ENCODE data around the gene KLHL34.

KLHL34 gene

DNA sequence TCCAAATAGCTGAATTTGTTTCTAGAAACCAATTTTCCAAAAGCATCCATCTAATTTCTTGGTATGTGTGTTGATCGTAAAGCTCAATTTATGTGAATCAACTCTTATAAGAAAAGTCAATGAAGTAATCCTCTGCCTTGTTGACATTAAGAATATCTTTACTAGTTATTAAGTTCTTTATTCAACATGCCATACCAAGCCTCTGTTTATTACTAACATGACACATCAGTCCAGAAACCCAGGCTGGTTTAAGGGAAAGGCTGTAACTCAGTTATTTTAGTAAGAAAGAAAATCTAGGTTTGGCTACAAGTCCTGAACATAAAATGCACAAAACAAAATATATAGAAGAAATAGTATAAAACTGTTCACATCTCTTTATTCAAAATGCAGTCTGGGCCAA lies 48.0 kb downstream of the KLHL34 start:
- Histone ChIP-seq H3K27me3 (ENCODE audit: insufficient read depth, low read length, poor library complexity, severe bottlenecking) (no peaks in the 10 kb centered on the region), H3K9ac (ENCODE audit: low read depth, low read length, poor library complexity, severe bottlenecking) (no peak overlapping the region), H3K4me1 (ENCODE audit: insufficient read depth, low read length, poor library complexity, severe bottlenecking) (no peaks in the 10 kb centered on the region), H4K20me1 (ENCODE audit: insufficient read depth, low read length, poor library complexity, severe bottlenecking) (no peaks in the 10 kb centered on the region), H3K36me3 (ENCODE audit: insufficient read depth, low read length) (no peaks in the 10 kb centered on the region), H3K9me3 (ENCODE audit: insufficient read depth, low read depth, low read length) (no peaks in the 10 kb centered on the region), H3K4me3 (ENCODE audit: low read length, poor library complexity, severe bottlenecking) (no peak overlapping the region), H3K79me2 (ENCODE audit: insufficient read depth, low read length) (no peaks in the 10 kb centered on the region), H3K4me2 (ENCODE audit: low read depth, low read length, poor library complexity, severe bottlenecking) (no peak overlapping the region), H3K9me2 (replicated peaks; ENCODE audit: low read depth, low read length) (no peaks in the 10 kb centered on the region), H2AFZ (ENCODE audit: low read length) (no peak overlapping the region), H3F3A (ENCODE audit: low read depth) (no peaks in the 10 kb centered on the region)
- no peak for TF ChIP-seq CTCF (conservative IDR thresholded peaks at IDR 0.05; ENCODE audit: low read length)
- TF ChIP-seq EZH2phosphoT487 (IDR thresholded peaks at IDR 0.05; ENCODE audit: borderline replicate concordance) = no peak

DNA sequence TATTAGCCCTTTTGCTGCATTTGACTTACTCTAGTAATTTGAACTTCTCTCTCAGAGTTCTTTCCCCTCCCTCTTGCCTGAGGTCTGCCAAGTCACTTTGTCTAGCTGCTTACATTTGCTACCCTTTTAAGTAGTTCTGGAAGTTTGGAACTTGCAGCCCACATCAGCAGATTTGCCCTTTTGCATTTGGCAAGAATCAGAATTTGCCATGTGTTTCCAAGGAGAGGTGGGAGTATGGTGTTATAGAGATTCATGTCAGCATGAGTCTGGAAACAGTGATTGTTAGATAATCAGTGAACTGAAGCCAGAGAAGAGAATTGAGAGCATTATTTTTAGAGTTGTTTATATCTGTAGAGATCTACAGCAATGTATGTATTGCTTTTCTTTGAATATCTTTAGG lies 52.1 kb downstream of the KLHL34 start:
- Histone ChIP-seq H3K9ac (ENCODE audit: low read depth, low read length, poor library complexity, severe bottlenecking) (no peak overlapping the region), H3K4me2 (ENCODE audit: low read depth, low read length, poor library complexity, severe bottlenecking) (no peak overlapping the region), H2AFZ (ENCODE audit: low read length) (no peak overlapping the region), H3K9me2 (replicated peaks; ENCODE audit: low read depth, low read length) (no peaks in the 10 kb centered on the region), H3K4me1 (ENCODE audit: insufficient read depth, low read length, poor library complexity, severe bottlenecking) (no peaks in the 10 kb centered on the region), H3K4me3 (ENCODE audit: low read length, poor library complexity, severe bottlenecking) (no peak overlapping the region), H4K20me1 (ENCODE audit: insufficient read depth, low read length, poor library complexity, severe bottlenecking) (no peaks in the 10 kb centered on the region), H3K27me3 (ENCODE audit: insufficient read depth, low read length, poor library complexity, severe bottlenecking) (no peaks in the 10 kb centered on the region), H3K79me2 (ENCODE audit: insufficient read depth, low read length) (no peaks in the 10 kb centered on the region), H3F3A (ENCODE audit: low read depth) (no peaks in the 10 kb centered on the region), H3K36me3 (ENCODE audit: insufficient read depth, low read length) (no peaks in the 10 kb centered on the region), H3K9me3 (ENCODE audit: insufficient read depth, low read depth, low read length) (no peaks in the 10 kb centered on the region)
- TF ChIP-seq CTCF (conservative IDR thresholded peaks at IDR 0.05; ENCODE audit: low read length) = no peak
- no peak for TF ChIP-seq EZH2phosphoT487 (IDR thresholded peaks at IDR 0.05; ENCODE audit: borderline replicate concordance)
